Jurkat, Clone E6-1 (cell line): ENCODE measurements around the gene FECH.

ENCODE experiments used
- DNase-seq: peaks from one replicate; pipeline ENCODE4 v3.0.0-alpha.2; 2011; ENCODE audit warnings: low read depth, low spot score
- H3K4me3 ChIP-seq: 2 replicates; pipeline ENCODE4 v1.5.1; 2011; ENCODE audit warnings: mild to moderate bottlenecking, low read length, control low read depth, moderate library complexity

The FECH gene

GRCh38 chr18:57583297-57583835 is 3.1 kb downstream of the FECH start:
- H3K4me3 ChIP-seq: no peak overlapping the region
- no peak for DNase-seq

GRCh38 chr18:57581301-57581934 is 5.1 kb downstream of the FECH start:
- DNase-seq: peak; percentile 50
- no peak overlapping the region for H3K4me3 ChIP-seq

GRCh38 chr18:57579934-57580333 is 6.6 kb downstream of the FECH start:
- no peak overlapping the region; the same call in 1 of the 2 replicates for H3K4me3 ChIP-seq
- DNase-seq: peak; percentile 80

GRCh38 chr18:57576316-57576715 is 10.2 kb downstream of the FECH start:
- H3K4me3 ChIP-seq: no peak overlapping the region
- DNase-seq: peak; percentile 33

GRCh38 chr18:57575542-57575941 is 11.0 kb downstream of the FECH start:
- no peak overlapping the region for H3K4me3 ChIP-seq

GRCh38 chr18:57574866-57575265 is 11.6 kb downstream of the FECH start:
- no peak overlapping the region for H3K4me3 ChIP-seq
- no peak for DNase-seq

More at GRCh38 chr18:57575542-57575941, 11.0 kb downstream of the FECH start:
- no peak for DNase-seq

- no peak for DNase-seq
- H3K4me3 ChIP-seq: no peak overlapping the region
Observed at GRCh38 chr18:57570162-57570561, 16.3 kb downstream of the FECH start.

GRCh38 chr18:57569133-57569532 is 17.4 kb downstream of the FECH start:
- H3K4me3 ChIP-seq: no peak overlapping the region
- no peak for DNase-seq

GRCh38 chr18:57561728-57562423 is 24.6 kb downstream of the FECH start:
- peak; percentile 51 for DNase-seq
- H3K4me3 ChIP-seq: no peak overlapping the region

- no peak for DNase-seq
- H3K4me3 ChIP-seq: no peak overlapping the region
Observed at GRCh38 chr18:57561261-57561660, 25.2 kb downstream of the FECH start.

- DNase-seq: no peak
- no peak overlapping the region for H3K4me3 ChIP-seq
Observed at GRCh38 chr18:57559314-57559713, 27.2 kb downstream of the FECH start.

- no peak overlapping the region for H3K4me3 ChIP-seq
- no peak for DNase-seq
Observed at GRCh38 chr18:57555134-57555533, 31.4 kb downstream of the FECH start.

GRCh38 chr18:57550510-57550909 is 36.0 kb downstream of the FECH start:
- DNase-seq: no peak
- H3K4me3 ChIP-seq: no peak overlapping the region

- H3K4me3 ChIP-seq: no peak overlapping the region
- no peak for DNase-seq
Observed at GRCh38 chr18:57547260-57547659, 39.2 kb downstream of the FECH start.

- H3K4me3 ChIP-seq: no peak overlapping the region
- peak; percentile 37 for DNase-seq
Observed at GRCh38 chr18:57544936-57545660, 41.4 kb downstream of the FECH start.

- no peak overlapping the region for H3K4me3 ChIP-seq
Observed at GRCh38 chr18:57543560-57543959, 42.9 kb downstream of the FECH start.

GRCh38 chr18:57542812-57543427 is 43.6 kb downstream of the FECH start:
- no peak for DNase-seq
- no peak overlapping the region for H3K4me3 ChIP-seq

More at GRCh38 chr18:57543560-57543959, 42.9 kb downstream of the FECH start:
- DNase-seq: no peak

GRCh38 chr18:57542126-57542525 is 44.4 kb downstream of the FECH start:
- no peak for DNase-seq
- no peak overlapping the region for H3K4me3 ChIP-seq

GRCh38 chr18:57539702-57540101 is 46.8 kb downstream of the FECH start:
- no peak overlapping the region for H3K4me3 ChIP-seq
- no peak for DNase-seq
